A172 (cell line): Measurements from ENCODE around the gene CUL4A. TPM values are rescaled to one million over a fixed set of nuclear protein-coding genes. Genes with fewer than 3 reads are reported as not detected.

Experiments used
- DNase-seq: peaks from one replicate; pipeline ENCODE4 v3.0.0-alpha.2; 2015; ENCODE audit warnings: low spot score
- total RNA-seq: library from RNA; depleted of rRNA; stranded (reverse); fragments of >200 nt; shearing (Covaris generic); gene quantifications from 2 replicates; pipeline ENCODE4 v1.2.3, GENCODE V29; 2014; rRNA removed

The CUL4A gene
- total RNA-seq, 1 experiment from 2014 or later, result 154 TPM

GRCh38 chr13:113291129-113291528, 81.7 kb downstream of the CUL4A start:
- DNase-seq, result no peak

- no peak for DNase-seq
Measured at GRCh38 chr13:113292021-113292862, 82.8 kb downstream of the CUL4A start.

- no peak for DNase-seq
Measured at GRCh38 chr13:113293686-113294085, 84.3 kb downstream of the CUL4A start.

GRCh38 chr13:113295776-113296175, 86.4 kb downstream of the CUL4A start:
- no peak for DNase-seq

- DNase-seq, result peak; percentile 81
Measured at GRCh38 chr13:113296823-113297369, 87.5 kb downstream of the CUL4A start, which contains the start of gene LAMP1. Gene LAMP1, plus strand, starts transcription at chr13:113297239. Its CDS starts 196 bp downstream, at chr13:113297435.

- DNase-seq, result peak; percentile 18
Measured at GRCh38 chr13:113297370-113298042, 88.1 kb downstream of the CUL4A start.

GRCh38 chr13:113298043-113298945, 88.9 kb downstream of the CUL4A start:
- no peak for DNase-seq

- DNase-seq, result no peak
Measured at GRCh38 chr13:113299951-113300350, 90.5 kb downstream of the CUL4A start.

GRCh38 chr13:113302986-113303385, 93.6 kb downstream of the CUL4A start:
- no peak for DNase-seq

GRCh38 chr13:113304121-113304520, 94.7 kb downstream of the CUL4A start:
- no peak for DNase-seq

GRCh38 chr13:113305208-113305607, 95.8 kb downstream of the CUL4A start:
- DNase-seq, result no peak

- no peak for DNase-seq
Measured at GRCh38 chr13:113307491-113307890, 98.1 kb downstream of the CUL4A start.

GRCh38 chr13:113309473-113309872, 100.1 kb downstream of the CUL4A start:
- DNase-seq, result no peak

GRCh38 chr13:113314112-113314511, 104.7 kb downstream of the CUL4A start:
- DNase-seq, result peak; percentile 70

GRCh38 chr13:113314895-113315470, 105.6 kb downstream of the CUL4A start:
- peak; percentile 84 for DNase-seq

GRCh38 chr13:113315992-113316391, 106.6 kb downstream of the CUL4A start:
- no peak for DNase-seq

Other genes with a start within 250 kb of the CUL4A start
- gene MCF2L, start 240.4 kb upstream of the CUL4A start, total RNA-seq, result 12.4 and 14.1 TPM in 2 replicates
- 0.05 TPM in 1 of 2 replicates, not detected in the other for gene F7, start 103.8 kb upstream of the CUL4A start, total RNA-seq
- 0.29 and 0.36 TPM in 2 replicates for gene F10, start 86.8 kb upstream of the CUL4A start, total RNA-seq
- gene PROZ, start 51.0 kb upstream of the CUL4A start, total RNA-seq, result not detected in 2 replicates
- gene PCID2, start 944 bp upstream of the CUL4A start, total RNA-seq, result 215 and 265 TPM in 2 replicates
- gene LAMP1, start 87.6 kb downstream of the CUL4A start, total RNA-seq, result 285 and 287 TPM in 2 replicates
- gene GRTP1, start 154.5 kb downstream of the CUL4A start, total RNA-seq, result not detected in 2 replicates
- 0.96 and 2.1 TPM in 2 replicates for gene ADPRHL1, start 243.9 kb downstream of the CUL4A start, total RNA-seq